Lower leg skin (tissue), 4 donors: ENCODE data around the gene CLMP. TPM values are rescaled to one million over a fixed set of nuclear protein-coding genes. Genes with fewer than 3 reads are reported as not detected.

ENCODE experiments used
- DNase-seq, 2 donors: peaks; one replicate each; pipeline ENCODE4 v3.0.0-alpha.2; 2019; ENCODE audit warnings: low spot score in 2 of 2
- H3K4me3 ChIP-seq: fragments of 200-600 bp; sonication (generic); 2 replicates; pipeline ENCODE4 v1.5.1; 2017; ENCODE audit warnings: mild to moderate bottlenecking, low read depth; ENCODE audit not compliant: poor library complexity, severe bottlenecking
- POLR2A ChIP-seq, 2 donors: fragments of 450-650 bp; IDR thresholded peaks; one replicate each; pipeline ENCODE4 v1.6.1; 2016 to 2017; ENCODE audit warnings: antibody characterized with exemption in 2 of 2, mild to moderate bottlenecking in 1 of 2, moderate library complexity in 1 of 2
- WGBS, 2 donors: methylation state at CpG; one replicate each; pipeline ENCODE4 v1.1.5; 2018; 5-methylcytosine and 5-hydroxymethylcytosine counted together
- intact Hi-C: fragments of 100-400 bp; cut with DNase I; formaldehyde crosslinking; loops from one replicate; pipeline ENCODE4 v1.15.0; 2023; ENCODE audit warnings: low total_unique reads
- total RNA-seq, 4 donors: library from RNA; depleted of rRNA; stranded (reverse); fragments of >200 nt; gene quantifications; one replicate each; pipeline ENCODE4 v1.1.0, GENCODE V29; 2016
- TF ChIP-seq, protein P1 (sequence below), 3 donors: fragments of 450-650 bp; IDR thresholded peaks; one replicate each; pipeline ENCODE4 v1.5.1; 2016; ENCODE audit warnings: antibody characterized with exemption in 3 of 3, mild to moderate bottlenecking in 3 of 3, moderate library complexity in 2 of 3

CLMP gene
- total RNA-seq, 4 donors from 2014 or later: 7.6 to 27.0 (median 17.7) TPM

DNA sequence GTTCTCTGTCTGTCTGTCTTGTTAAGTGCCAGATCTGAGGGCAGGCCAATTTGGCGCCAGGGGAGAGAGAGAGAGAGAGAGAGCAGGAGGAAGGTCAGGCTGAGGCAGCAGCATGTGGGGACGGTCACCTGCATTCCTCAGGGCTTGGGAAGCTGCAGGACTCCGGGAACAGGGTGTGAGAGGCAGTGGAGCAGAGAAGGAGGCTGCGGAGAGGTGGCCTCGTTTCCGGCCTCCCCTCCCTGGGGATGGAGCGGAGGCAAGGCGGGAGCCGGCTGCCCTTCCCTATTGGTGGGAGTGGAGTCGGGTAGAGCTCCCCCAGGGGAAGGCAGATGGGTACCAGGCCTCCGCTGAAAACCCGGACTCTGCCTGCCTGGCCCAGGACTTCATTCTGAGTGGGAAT, 9.7 kb downstream of the CLMP start:
- H3K4me3 ChIP-seq: no peak overlapping the region
- intact Hi-C loops: no loop called here
- peak in 1 of 2 donors; percentile 59 for DNase-seq
- TF ChIP-seq POLR2A (IDR thresholded peaks at IDR 0.05): no peak
- WGBS, 2 donors: 69% methylated on average over 12 of the region's 12 CpGs

DNA sequence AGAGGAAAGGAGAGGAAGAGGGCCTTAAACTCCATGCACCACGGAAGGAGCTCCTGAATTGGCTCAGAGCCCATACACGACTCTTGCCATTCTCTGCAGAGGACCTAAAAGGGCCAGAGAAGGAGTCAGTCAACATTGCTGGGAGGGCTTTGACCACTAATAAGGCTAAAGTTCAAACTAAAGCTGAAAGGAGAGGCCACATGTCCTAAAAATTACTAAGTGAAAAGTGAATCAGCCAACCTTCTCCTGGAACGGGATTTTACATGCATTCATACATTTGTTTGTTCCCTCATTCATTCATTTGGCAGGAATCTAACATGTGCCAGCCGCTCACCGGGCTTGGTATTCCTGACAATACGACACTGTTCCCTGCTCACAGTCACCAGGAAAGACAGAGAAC, 10.5 kb downstream of the CLMP start:
- TF ChIP-seq, protein P1, sequence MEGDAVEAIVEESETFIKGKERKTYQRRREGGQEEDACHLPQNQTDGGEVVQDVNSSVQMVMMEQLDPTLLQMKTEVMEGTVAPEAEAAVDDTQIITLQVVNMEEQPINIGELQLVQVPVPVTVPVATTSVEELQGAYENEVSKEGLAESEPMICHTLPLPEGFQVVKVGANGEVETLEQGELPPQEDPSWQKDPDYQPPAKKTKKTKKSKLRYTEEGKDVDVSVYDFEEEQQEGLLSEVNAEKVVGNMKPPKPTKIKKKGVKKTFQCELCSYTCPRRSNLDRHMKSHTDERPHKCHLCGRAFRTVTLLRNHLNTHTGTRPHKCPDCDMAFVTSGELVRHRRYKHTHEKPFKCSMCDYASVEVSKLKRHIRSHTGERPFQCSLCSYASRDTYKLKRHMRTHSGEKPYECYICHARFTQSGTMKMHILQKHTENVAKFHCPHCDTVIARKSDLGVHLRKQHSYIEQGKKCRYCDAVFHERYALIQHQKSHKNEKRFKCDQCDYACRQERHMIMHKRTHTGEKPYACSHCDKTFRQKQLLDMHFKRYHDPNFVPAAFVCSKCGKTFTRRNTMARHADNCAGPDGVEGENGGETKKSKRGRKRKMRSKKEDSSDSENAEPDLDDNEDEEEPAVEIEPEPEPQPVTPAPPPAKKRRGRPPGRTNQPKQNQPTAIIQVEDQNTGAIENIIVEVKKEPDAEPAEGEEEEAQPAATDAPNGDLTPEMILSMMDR (IDR thresholded peaks at IDR 0.05): no peak
- no peak for TF ChIP-seq POLR2A (IDR thresholded peaks at IDR 0.05)
- intact Hi-C loops: no loop called here

DNA sequence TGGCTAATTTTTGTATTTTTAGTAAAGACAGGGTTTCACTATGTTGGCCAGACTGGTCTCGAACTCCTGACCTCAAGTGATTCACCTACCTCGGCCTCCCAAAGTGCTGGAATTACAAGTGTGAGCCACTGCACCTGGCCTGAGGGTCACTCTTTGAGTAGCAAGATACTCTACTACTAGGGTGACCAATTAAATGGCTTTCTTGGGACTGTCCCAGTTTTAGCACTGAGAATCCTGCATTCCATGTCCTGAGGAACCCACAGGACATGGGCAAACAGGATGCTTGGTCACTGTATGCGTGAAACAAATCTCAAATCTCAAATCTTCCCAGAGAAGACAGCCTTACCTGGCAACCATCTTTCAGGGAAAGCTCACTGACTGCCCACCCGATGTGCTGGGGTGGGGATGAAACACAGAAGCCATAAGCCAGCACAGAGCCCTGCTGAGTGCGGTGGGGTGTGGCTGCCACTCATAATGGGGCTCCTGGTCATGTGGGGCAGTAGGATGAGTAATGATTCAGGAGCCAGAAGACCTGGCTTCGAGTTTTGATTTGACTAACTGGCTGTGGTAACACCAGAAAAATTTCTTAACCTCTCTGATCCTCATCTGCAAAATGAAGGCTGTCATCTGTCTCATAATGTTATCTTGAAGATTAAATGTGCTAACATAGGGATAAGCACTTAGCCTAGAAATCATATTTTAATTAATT, 11.5 kb downstream of the CLMP start:
- DNase-seq: peak in 1 of 2 donors; percentile 72
- TF ChIP-seq POLR2A (IDR thresholded peaks at IDR 0.05): no peak
- TF ChIP-seq, protein P1 (IDR thresholded peaks at IDR 0.05): no peak
- intact Hi-C loops: no loop called here
- H3K4me3 ChIP-seq: no peak overlapping the region
- WGBS, 2 donors: 70 to 72% methylated on average over 6 of the region's 6 CpGs

More for the DNA sequence above, 10.5 kb downstream of the CLMP start:
- no peak overlapping the region for H3K4me3 ChIP-seq
- peak in 1 of 2 donors; percentile 49 for DNase-seq
- WGBS, 2 donors: 52 to 55% methylated on average over 6 of the region's 6 CpGs

- WGBS, 2 donors: 81 to 83% methylated on average over 10 of the region's 10 CpGs
- DNase-seq: peak in 1 of 2 donors; percentile 31
- intact Hi-C loops: no loop called here
- no peak overlapping the region for H3K4me3 ChIP-seq
- TF ChIP-seq POLR2A (IDR thresholded peaks at IDR 0.05): no peak
- TF ChIP-seq, protein P1 (IDR thresholded peaks at IDR 0.05): no peak
Measured at GRCh38 chr11:123181767-123182500, 13.1 kb downstream of the CLMP start.

- no peak overlapping the region for H3K4me3 ChIP-seq
- 94 to 97% methylated on average over 4 of the region's 4 CpGs for WGBS, 2 donors
- intact Hi-C loops: no loop called here
- TF ChIP-seq POLR2A (IDR thresholded peaks at IDR 0.05): no peak
- TF ChIP-seq, protein P1 (IDR thresholded peaks at IDR 0.05): no peak
- no peak for DNase-seq
Measured at GRCh38 chr11:123181075-123181474, 14.0 kb downstream of the CLMP start.

- 80 to 84% methylated on average over 2 of the region's 2 CpGs for WGBS, 2 donors
- no peak for DNase-seq
- no peak overlapping the region for H3K4me3 ChIP-seq
- TF ChIP-seq, protein P1 (IDR thresholded peaks at IDR 0.05): no peak
- no peak for TF ChIP-seq POLR2A (IDR thresholded peaks at IDR 0.05)
- intact Hi-C loops: no loop called here
Measured at GRCh38 chr11:123180574-123180973, 14.5 kb downstream of the CLMP start.
